Stimulated activated CD4-positive, alpha-beta T cell treated with anti-CD3 and anti-CD28 coated beads, Interleukin-4, amount 100 ng/mL, for 48 hours (primary cell): ENCODE results near the gene GOLPH3L.
"Not testable (repeated sequence)": the region's sequence is repeated elsewhere in the genome, so short reads cannot be mapped to it uniquely, and the experiment has no call there.

Experiments used
- DNase-seq, 2 donors: peaks; one replicate each; pipeline ENCODE4 v3.0.0-alpha.2; 2020; ENCODE audit warnings: low read depth in 2 of 2

The GOLPH3L gene

GRCh38 chr1:150615346-150616201 lies 81.4 kb downstream of the GOLPH3L start:
- DNase-seq, result no peak

- DNase-seq, result peak in 1 of 2 donors; percentile 38
Measured at GRCh38 chr1:150613061-150613920, 83.7 kb downstream of the GOLPH3L start.

- DNase-seq, result no peak
Measured at GRCh38 chr1:150612014-150612345, 85.0 kb downstream of the GOLPH3L start.

- no peak for DNase-seq
Measured at GRCh38 chr1:150610576-150610975, 86.4 kb downstream of the GOLPH3L start.

- no peak for DNase-seq
Measured at GRCh38 chr1:150609732-150610131, 87.2 kb downstream of the GOLPH3L start.

GRCh38 chr1:150606463-150607142 lies 90.4 kb downstream of the GOLPH3L start:
- DNase-seq, result no peak

GRCh38 chr1:150605451-150605731 lies 91.6 kb downstream of the GOLPH3L start:
- not testable (repeated sequence) for DNase-seq

GRCh38 chr1:150604226-150604588 lies 92.7 kb downstream of the GOLPH3L start:
- no peak for DNase-seq

- DNase-seq, result no peak
Measured at GRCh38 chr1:150603711-150604110, 93.2 kb downstream of the GOLPH3L start.

GRCh38 chr1:150602372-150602771 lies 94.6 kb downstream of the GOLPH3L start:
- DNase-seq, result not testable (repeated sequence)

- DNase-seq, result no peak
Measured at GRCh38 chr1:150601540-150601939, 95.4 kb downstream of the GOLPH3L start.

- not testable (repeated sequence) for DNase-seq
Measured at GRCh38 chr1:150598346-150598745, 98.6 kb downstream of the GOLPH3L start.

- no peak for DNase-seq
Measured at GRCh38 chr1:150596976-150597375, 100.0 kb downstream of the GOLPH3L start.
